Retinal pigment epithelial cell (primary cell): ENCODE results near the gene SLC2A4RG.

Source experiments
- DNase-seq: peaks from one replicate; pipeline ENCODE4 v3.0.0-alpha.2; 2010; ENCODE audit warnings: low read depth
- H3K4me3 ChIP-seq: 2 replicates; pipeline ENCODE4 v1.5.1; 2011; ENCODE audit warnings: mild to moderate bottlenecking, low read length, control low read depth, moderate library complexity
- TF ChIP-seq, protein P1 (sequence below): conservative IDR thresholded peaks from 2 replicates; pipeline ENCODE4 v1.5.1; 2011; ENCODE audit warnings: low read depth, low read length, control low read depth, inconsistent platforms

SLC2A4RG gene

DNA sequence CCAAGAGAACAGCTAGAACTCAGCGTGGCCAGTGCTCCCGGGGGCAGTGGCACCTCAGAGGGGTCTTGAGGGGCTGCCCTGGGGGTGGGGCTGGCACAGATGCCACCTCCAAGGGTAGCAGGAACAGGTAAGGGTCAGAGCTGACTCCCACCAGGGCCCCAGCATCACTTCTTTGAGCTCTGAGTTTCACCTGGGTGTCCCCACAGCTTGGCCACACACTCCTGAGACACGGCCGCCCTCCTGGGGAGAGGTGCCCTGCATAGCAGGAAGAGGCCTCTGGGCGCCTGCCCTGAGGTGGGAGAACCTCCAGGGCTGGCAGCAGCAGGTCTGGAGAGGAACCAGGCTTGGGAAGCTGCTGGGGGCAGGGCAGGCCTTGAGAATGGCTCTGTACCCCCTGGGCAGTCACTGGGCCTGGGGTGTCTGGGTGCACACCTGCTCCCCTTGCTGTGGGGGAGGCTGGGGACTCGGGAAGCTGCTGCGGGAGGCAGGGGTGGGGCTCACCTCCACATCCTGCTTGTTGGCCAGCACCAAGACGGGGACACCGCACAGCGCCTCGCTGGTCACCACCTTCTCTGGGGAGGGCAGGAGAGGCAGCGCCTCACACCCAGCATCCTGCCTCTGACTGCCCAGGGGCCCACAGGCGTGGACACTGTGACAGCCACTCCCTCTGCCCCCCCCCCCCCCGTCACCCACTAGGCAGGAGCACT lies 38.1 kb upstream of the SLC2A4RG start:
- no peak for DNase-seq
- H3K4me3 ChIP-seq: no peak overlapping the region
- TF ChIP-seq, protein P1, sequence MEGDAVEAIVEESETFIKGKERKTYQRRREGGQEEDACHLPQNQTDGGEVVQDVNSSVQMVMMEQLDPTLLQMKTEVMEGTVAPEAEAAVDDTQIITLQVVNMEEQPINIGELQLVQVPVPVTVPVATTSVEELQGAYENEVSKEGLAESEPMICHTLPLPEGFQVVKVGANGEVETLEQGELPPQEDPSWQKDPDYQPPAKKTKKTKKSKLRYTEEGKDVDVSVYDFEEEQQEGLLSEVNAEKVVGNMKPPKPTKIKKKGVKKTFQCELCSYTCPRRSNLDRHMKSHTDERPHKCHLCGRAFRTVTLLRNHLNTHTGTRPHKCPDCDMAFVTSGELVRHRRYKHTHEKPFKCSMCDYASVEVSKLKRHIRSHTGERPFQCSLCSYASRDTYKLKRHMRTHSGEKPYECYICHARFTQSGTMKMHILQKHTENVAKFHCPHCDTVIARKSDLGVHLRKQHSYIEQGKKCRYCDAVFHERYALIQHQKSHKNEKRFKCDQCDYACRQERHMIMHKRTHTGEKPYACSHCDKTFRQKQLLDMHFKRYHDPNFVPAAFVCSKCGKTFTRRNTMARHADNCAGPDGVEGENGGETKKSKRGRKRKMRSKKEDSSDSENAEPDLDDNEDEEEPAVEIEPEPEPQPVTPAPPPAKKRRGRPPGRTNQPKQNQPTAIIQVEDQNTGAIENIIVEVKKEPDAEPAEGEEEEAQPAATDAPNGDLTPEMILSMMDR: no peak

DNA sequence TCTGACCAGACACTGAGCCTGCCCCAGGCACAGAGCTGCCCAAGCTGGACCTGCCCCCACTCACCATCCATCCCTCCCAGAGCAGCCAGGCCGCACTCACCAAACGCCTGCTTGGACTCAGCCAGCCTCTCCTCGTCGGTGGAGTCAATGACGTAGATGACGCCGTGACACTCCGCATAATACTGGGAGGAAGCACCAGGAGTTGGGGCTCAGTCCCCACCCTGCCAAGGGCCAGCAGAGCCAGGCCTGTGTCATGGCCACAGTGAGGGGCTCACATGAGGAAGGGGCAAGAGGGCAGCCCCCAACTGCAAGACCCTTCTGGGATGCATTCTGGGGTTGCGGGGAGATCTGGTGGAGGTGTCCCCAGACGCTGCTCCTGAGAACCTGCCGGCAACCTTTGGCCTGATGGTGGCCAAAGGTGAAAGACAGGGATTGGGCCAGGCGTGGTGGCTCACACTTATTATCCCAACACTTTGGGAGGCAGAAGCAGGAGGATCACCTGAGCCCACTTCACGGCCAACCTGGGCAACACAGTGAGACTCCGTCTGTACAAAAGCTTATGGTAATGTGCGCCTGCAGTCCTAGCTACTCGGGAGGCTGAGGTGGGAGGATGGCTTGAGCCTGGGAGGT lies 37.4 kb upstream of the SLC2A4RG start:
- TF ChIP-seq, protein P1: no peak
- no peak for DNase-seq
- no peak overlapping the region for H3K4me3 ChIP-seq

GRCh38 chr20:63702751-63703470 lies 36.7 kb upstream of the SLC2A4RG start:
- no peak overlapping the region for H3K4me3 ChIP-seq
- no peak for DNase-seq
- TF ChIP-seq, protein P1: no peak

GRCh38 chr20:63703471-63703975 lies 36.1 kb upstream of the SLC2A4RG start:
- DNase-seq: no peak
- TF ChIP-seq, protein P1: no peak
- no peak overlapping the region for H3K4me3 ChIP-seq

DNA sequence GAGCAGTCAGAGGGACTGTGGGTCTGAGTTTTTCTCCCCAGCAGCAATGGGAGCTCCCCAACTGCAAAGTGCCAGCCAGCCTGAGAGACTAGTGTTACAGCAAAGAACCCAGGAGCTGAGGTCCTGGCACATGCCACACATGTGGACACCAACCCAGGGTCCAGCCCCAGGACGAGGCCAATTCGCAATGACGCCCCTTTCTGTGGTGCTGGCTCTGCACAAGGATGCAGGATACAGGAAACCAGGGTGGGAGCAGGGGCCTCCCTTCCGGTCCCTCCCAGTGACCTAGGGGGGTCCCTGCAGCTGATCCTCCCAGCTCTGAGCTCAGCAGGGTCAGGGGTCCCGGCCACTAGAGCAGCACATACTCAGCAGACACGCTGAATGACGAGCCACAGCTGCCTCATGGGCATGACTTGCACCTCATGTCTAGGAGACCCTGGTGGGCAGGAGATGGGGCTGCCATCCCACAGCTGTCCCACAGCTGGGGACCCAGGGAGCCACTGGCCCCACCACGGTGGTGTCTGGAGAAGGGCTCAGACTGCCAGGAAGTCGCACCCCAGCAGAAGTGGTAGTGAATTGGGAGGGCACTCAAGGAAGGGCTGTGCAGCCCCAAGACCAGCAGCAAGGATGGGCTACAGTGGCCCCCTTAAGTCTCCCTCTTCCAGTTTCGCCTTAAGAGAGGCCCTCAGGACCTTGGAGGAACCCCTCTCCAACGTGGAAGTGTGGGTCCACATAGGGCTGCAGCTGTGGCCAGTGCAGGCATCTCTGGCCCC lies 35.4 kb upstream of the SLC2A4RG start:
- DNase-seq: no peak
- H3K4me3 ChIP-seq: no peak overlapping the region
- TF ChIP-seq, protein P1: no peak

- TF ChIP-seq, protein P1: no peak
- DNase-seq: no peak
- H3K4me3 ChIP-seq: no peak overlapping the region
Measured at GRCh38 chr20:63704749-63705117, 34.8 kb upstream of the SLC2A4RG start.
